GM12801 (cell line): Measurements from ENCODE around the gene APOL6.

Experiments
- CTCF ChIP-seq: IDR thresholded peaks from one replicate; pipeline ENCODE4 v1.5.1; 2011; ENCODE audit warnings: control low read depth; ENCODE audit not compliant: insufficient read length; ENCODE audit errors: extremely low read depth

Gene APOL6

GRCh38 chr22:35677460-35678187 is 29.4 kb downstream of the APOL6 start:
- no peak for TF ChIP-seq CTCF

GRCh38 chr22:35678836-35679235 is 30.6 kb downstream of the APOL6 start:
- TF ChIP-seq CTCF: no peak

GRCh38 chr22:35681454-35682052 is 33.3 kb downstream of the APOL6 start:
- no peak for TF ChIP-seq CTCF

- no peak for TF ChIP-seq CTCF
These were observed 35.3 kb downstream of the APOL6 start for GRCh38 chr22:35683560-35683959.

DNA sequence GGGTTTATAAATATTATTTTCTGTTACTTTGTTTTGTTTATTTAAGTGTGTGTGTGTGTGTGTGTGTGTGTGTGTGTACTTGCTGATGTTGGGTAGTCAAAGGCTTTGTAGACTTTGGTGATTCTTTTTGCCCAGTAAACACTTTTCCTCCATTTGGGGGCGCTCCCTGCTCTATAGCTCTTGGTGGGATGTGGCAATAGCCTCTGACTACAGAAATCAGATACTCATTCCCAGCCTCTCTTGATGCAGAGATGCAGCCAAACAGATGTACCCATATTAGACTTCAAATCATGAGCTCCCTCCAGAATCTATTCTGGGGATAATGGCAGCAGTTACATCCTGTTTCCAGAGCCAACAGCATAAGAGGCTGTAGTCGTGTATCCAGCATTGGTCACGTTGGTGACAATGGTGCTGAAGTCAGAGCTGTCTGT is 36.0 kb downstream of the APOL6 start:
- no peak for TF ChIP-seq CTCF

- no peak for TF ChIP-seq CTCF
These were observed 36.5 kb downstream of the APOL6 start for GRCh38 chr22:35684732-35685131.

DNA sequence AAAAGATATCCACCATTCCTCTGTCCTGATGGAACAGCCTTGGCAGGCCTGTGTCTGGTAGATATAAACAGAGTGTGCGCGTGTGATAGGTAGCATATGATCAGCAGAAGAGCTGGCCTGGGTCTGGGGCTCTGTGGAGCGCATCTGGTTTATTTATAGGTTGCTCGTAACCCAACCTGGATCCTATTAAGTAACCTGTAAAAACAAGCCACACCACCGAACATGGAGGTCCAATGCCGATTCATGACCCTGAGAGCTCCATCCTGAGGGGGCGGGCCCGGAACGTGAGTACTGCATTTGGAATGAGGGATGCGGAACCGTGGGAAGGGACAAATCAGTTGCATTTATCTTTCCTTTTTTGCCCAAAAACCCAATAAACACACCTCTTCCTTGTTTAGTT is 37.5 kb downstream of the APOL6 start:
- TF ChIP-seq CTCF: no peak
